NB4 (cell line): ENCODE measurements around the gene COL6A2.

Experiments used
- DNase-seq: peaks from one replicate; pipeline ENCODE4 v3.0.0; 2010; ENCODE audit warnings: low read depth
- H3K4me3 ChIP-seq: one replicate; pipeline ENCODE4 v1.5.1; 2011; ENCODE audit warnings: mild to moderate bottlenecking, low read depth, low read length, moderate library complexity
- MAX ChIP-seq: IDR thresholded peaks from 2 replicates; pipeline ENCODE4 v1.6.1; 2011; ENCODE audit warnings: low read depth, low read length
- MYC ChIP-seq: IDR thresholded peaks from 2 replicates; pipeline ENCODE4 v1.6.1; 2011; ENCODE audit warnings: low read depth, low read length
- POLR2A ChIP-seq: IDR thresholded peaks from 2 replicates; pipeline ENCODE4 v1.6.1; 2011; ENCODE audit warnings: mild to moderate bottlenecking; ENCODE audit not compliant: insufficient read length; ENCODE audit errors: extremely low read depth
- TF ChIP-seq, protein P1 (sequence below): IDR thresholded peaks from one replicate; pipeline ENCODE4 v1.5.1; 2012; ENCODE audit warnings: low read depth, low read length

Gene COL6A2

GRCh38 chr21:46051821-46052675 is 45.9 kb upstream of the COL6A2 start:
- H3K4me3 ChIP-seq = no peak overlapping the region
- no peak for DNase-seq
- TF ChIP-seq, protein P1, sequence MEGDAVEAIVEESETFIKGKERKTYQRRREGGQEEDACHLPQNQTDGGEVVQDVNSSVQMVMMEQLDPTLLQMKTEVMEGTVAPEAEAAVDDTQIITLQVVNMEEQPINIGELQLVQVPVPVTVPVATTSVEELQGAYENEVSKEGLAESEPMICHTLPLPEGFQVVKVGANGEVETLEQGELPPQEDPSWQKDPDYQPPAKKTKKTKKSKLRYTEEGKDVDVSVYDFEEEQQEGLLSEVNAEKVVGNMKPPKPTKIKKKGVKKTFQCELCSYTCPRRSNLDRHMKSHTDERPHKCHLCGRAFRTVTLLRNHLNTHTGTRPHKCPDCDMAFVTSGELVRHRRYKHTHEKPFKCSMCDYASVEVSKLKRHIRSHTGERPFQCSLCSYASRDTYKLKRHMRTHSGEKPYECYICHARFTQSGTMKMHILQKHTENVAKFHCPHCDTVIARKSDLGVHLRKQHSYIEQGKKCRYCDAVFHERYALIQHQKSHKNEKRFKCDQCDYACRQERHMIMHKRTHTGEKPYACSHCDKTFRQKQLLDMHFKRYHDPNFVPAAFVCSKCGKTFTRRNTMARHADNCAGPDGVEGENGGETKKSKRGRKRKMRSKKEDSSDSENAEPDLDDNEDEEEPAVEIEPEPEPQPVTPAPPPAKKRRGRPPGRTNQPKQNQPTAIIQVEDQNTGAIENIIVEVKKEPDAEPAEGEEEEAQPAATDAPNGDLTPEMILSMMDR = no peak
- no peak for TF ChIP-seq POLR2A
- TF ChIP-seq MYC = no peak
- TF ChIP-seq MAX = no peak

GRCh38 chr21:46052703-46053651 is 44.9 kb upstream of the COL6A2 start:
- DNase-seq = peak; percentile 13
- TF ChIP-seq MAX (no peak), MYC (no peak), POLR2A (no peak)
- TF ChIP-seq, protein P1 = no peak

GRCh38 chr21:46054031-46054430 is 43.9 kb upstream of the COL6A2 start:
- TF ChIP-seq POLR2A (no peak), MAX (no peak), MYC (no peak)
- TF ChIP-seq, protein P1 = no peak
- no peak overlapping the region for H3K4me3 ChIP-seq
- DNase-seq = no peak

More at GRCh38 chr21:46052703-46053651, 44.9 kb upstream of the COL6A2 start:
- no peak overlapping the region for H3K4me3 ChIP-seq

GRCh38 chr21:46054451-46054881 is 43.4 kb upstream of the COL6A2 start:
- TF ChIP-seq MYC = no peak
- no peak for TF ChIP-seq POLR2A
- TF ChIP-seq, protein P1 = no peak
- TF ChIP-seq MAX = no peak
- no peak overlapping the region for H3K4me3 ChIP-seq
- no peak for DNase-seq

- TF ChIP-seq, protein P1 = no peak
- TF ChIP-seq MAX = no peak
- TF ChIP-seq POLR2A = no peak
- no peak for TF ChIP-seq MYC
- H3K4me3 ChIP-seq = no peak overlapping the region
- DNase-seq = no peak
Measured at GRCh38 chr21:46055863-46056281, 42.0 kb upstream of the COL6A2 start.
